HS-27A (cell line): Measurements from ENCODE around the gene DIS3L2.

Experiments used
- DNase-seq: peaks from one replicate; pipeline ENCODE4 v3.0.0-alpha.2; 2012; ENCODE audit warnings: low read depth, missing footprints

DIS3L2 gene

GRCh38 chr2:231961349-231962166 is at the start of gene DIS3L2:
Gene DIS3L2 (plus strand): TSS chr2:231961713. CDS start chr2:232014928, 53,215 bp downstream.
- peak; percentile 15 for DNase-seq

- DNase-seq: no peak
These were observed 47.3 kb upstream of the DIS3L2 start for GRCh38 chr2:231914077-231914690.

- no peak for DNase-seq
These were observed 44.0 kb upstream of the DIS3L2 start for GRCh38 chr2:231917280-231918066.

GRCh38 chr2:231918501-231919330 is 42.8 kb upstream of the DIS3L2 start:
- no peak for DNase-seq

- DNase-seq: no peak
These were observed 42.0 kb upstream of the DIS3L2 start for GRCh38 chr2:231919341-231920035.

DNA sequence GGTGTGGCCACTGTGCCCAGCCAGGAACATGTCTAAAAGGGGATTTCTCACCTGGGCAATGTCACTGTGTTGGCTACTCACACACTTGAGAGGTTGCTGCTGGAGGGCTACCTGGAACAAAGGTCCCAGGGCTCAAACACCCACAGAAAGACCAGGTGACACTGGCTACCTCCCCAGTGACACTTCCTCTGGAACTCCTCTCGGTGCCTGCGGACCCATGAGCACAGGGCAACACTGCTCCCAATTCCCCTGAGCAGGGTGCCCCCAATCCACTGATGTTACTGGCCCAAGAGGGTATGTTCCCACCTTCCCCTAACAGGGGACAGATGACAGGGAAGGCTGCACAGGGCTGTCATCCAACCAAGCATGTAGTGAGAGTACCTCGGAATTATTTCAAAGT is 41.1 kb upstream of the DIS3L2 start:
- no peak for DNase-seq

GRCh38 chr2:231920795-231921194 is 40.7 kb upstream of the DIS3L2 start:
- no peak for DNase-seq

DNA sequence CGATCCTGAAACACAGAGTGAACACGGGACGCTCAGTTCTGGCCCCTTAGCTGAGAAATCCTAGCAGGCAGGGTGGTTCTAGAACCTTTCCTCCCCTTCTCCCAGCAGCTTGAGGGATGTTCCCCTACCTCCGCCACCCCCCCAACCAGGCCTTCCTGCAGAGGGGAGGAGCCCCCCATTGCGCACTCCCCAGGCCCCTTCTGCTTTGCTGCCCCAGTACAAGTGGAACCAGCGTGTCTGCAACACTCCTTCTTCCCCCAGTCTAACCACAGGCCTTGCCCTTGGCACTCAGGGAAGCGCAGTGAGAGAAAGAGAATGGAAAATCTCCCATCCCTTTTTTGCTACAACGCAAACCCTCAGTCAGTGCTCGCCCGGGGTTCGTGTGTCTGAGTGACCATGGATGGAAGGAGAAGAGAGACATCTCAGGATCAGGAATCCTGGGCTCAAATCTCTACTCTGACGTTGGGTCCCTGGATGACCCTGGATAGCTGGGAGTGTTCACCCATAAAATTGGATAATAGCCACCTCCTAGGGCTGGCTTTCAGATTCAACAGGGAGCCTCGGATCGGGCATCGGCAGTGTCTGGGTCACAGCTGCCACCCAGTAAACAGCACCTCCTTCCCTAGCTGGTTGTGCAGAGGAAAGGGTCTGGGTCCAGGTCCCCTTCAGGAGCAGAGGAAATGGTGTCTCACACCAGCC is 39.1 kb upstream of the DIS3L2 start:
- DNase-seq: no peak

DNA sequence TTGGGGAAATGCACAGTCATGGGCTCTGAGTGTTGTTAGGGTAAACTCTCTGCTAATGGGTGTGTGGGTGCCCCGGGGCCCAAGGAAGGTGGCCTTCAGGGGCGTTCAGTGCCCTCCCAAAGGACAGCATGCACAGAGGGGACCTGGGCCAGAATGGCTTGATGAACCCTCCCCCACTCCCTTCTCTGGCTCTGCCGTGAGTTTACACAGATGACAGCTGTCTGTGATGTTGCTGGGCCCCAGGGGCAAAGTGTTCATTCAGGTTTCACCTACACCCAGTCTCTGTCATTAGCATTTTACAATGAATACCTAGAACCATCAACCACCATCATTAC is 38.5 kb upstream of the DIS3L2 start:
- DNase-seq: no peak

DNA sequence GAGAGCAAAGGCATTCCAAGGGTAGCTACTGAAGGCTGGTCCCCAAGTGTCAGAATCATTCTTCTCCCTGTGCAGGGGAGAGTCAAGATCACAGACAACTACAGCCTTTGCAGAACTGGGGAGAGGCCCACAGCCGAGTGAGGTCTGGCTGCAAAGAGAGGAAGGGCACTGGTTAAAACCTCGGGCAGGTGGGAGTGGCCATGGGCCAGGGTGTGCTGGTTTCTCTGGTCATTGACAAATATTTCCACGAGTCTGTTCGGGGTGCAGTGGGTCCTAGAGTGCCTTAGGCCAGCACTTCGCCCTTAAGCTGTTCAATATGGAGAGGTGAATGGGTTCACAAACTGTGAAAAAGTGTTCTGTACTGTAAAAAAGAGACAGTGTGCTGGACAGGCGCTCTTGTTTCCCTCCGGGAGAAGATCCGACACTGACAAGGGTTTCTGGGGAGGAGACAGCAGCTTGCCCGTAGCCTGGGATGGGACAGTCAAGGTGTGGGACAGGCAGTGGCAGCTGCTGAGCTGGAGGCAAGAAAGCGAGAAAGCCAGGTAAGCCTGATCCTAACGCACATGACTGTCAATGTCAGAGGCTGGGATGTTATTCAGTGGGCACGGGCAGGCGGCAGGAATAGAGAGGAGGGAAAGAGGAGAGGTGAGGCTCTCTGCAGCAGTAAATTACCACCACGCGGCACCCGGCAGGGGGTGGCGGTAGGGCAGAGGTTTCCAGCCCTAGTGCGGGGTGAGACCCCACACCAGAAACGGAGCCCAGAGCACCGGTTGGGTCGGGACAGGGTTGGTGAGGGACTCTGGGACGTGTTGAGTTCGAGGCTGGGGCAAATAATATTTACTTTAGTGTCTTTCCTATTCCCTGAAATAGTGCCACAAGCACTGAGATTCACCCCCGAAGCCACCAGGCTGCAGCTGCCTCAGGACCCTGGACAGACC is 37.3 kb upstream of the DIS3L2 start:
- DNase-seq: no peak

DNA sequence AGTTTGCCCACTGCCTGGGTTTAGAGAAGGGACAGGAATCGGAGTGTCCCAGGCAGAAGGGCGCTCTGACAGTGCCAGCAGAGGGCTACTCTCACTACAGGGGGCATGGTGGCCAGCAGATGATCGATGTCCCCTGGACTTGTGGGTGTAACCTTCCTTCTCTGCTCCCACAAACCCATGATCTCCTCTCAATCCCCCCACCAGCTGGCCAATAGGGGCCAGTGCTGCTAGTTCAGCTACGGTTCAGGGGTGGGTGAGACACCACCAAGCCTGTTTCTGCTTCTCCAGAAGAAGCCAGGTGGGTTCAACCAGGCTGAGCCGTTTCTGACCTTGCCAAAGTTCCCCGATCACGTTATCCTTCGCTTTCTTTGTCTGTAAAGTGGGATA is 36.6 kb upstream of the DIS3L2 start:
- no peak for DNase-seq

- no peak for DNase-seq
These were observed 36.0 kb upstream of the DIS3L2 start for GRCh38 chr2:231925303-231926179.

DNA sequence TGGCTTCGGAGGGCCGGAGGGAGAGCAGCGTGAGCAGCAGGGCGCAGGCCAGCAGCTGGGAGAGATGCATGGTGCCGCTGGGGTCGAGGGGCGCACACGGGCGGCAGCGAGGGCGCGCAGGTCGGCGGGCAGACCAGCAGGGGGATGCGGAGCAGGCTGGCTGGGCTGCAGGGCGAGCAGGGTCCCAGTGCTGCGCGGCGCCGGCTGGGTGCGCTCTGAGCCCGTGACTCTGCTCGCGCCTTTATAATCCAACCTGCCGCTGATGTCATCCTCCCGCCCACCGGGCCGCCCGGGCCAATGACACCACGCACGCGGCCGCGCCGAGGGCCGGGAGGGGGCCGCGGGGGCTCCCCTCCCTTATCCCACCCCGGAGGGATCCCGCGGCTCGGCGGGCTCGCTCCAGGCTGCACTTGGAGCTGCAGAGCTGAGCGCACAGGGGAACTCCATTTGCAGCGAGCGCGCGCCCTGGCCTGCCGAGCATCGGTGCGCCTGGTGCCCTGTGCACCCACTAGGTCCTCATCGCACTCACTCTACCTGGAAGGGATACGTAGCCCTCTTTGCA is 35.3 kb upstream of the DIS3L2 start, which contains the start of gene NPPC:
Gene NPPC (minus strand): TSS at position 217 of the 562 bp plus-strand sequence. CDS start 147 bp downstream, at position 70.
- no peak for DNase-seq

- no peak for DNase-seq
These were observed 34.5 kb upstream of the DIS3L2 start for GRCh38 chr2:231926761-231927565.

GRCh38 chr2:231927566-231927890 is 34.0 kb upstream of the DIS3L2 start:
- DNase-seq: no peak

- no peak for DNase-seq
These were observed 33.0 kb upstream of the DIS3L2 start for GRCh38 chr2:231928481-231928880.

- no peak for DNase-seq
These were observed 32.4 kb upstream of the DIS3L2 start for GRCh38 chr2:231928901-231929725.
